ENCODE results near the gene DYRK1B.

Gene DYRK1B

DNA sequence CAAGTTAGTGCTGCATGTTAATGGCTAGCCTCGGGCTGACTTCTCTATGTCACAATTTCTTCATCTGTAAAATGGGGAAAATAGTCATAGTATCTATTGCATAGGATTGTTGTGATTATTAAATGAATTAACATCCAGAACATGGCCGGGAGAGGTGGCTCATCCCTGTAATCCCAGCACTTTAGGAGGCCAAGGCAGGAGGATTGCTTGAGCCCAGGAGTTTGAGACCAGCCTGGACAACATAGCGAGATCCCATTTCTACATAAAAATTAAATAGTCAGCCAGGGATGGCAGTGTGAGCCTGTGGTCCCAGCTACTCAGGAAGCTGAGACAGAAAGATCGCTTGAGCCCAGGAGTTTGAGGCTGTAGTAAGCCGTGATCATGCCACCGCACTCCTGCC, 34.0 kb upstream of the DYRK1B start:
- Histone ChIP-seq H3K4ac (ENCODE audit: low read length) (no peak overlapping the region), H4K8ac (ENCODE audit: low read depth, low read length) (no peak overlapping the region), H3K14ac (ENCODE audit: low read length) (no peak overlapping the region), H2BK120ac (ENCODE audit: low read depth, low read length) (no peak overlapping the region), H3K23ac (ENCODE audit: low read depth, low read length, poor library complexity) (no peak overlapping the region), H3K18ac (ENCODE audit: low read length) (no peak overlapping the region), H3K4me3 (ENCODE audit: low read length in 2 of 2) (no peak overlapping the region), H3K27me3 (ENCODE audit: control insufficient read depth in 3 of 3, insufficient read depth in 3 of 3, low read depth in 1 of 3, low read length in 3 of 3) (peaks cover 0 to 8% (median 0%) of the 10 kb centered on the region in 3 experiments), H3K4me1 (ENCODE audit: control insufficient read depth in 2 of 2, insufficient read depth in 1 of 2, low read depth in 1 of 2, low read length in 2 of 2) (peaks cover 0 to 5% of the 10 kb centered on the region in 2 donors), H2AK5ac (ENCODE audit: low read depth, low read length) (no peak overlapping the region), H3K79me1 (ENCODE audit: low read depth, low read length) (no peaks in the 10 kb centered on the region), H3K36me3 (replicated peaks in 1 of 2; ENCODE audit: control insufficient read depth in 2 of 2, insufficient read depth in 2 of 2, low read length in 2 of 2) (no peaks in the 10 kb centered on the region), H3K27ac (replicated peaks; ENCODE audit: low read length) (no peak overlapping the region), H3K9me3 (replicated peaks in 1 of 2; ENCODE audit: control insufficient read depth in 2 of 2, insufficient read depth in 1 of 2, low read depth in 1 of 2, low read length in 2 of 2) (no peaks in the 10 kb centered on the region), H3K4me2 (ENCODE audit: insufficient read depth, low read length, poor library complexity, severe bottlenecking) (no peak overlapping the region), H4K91ac (ENCODE audit: low read depth, low read length, poor library complexity) (no peak overlapping the region), H3K9ac (ENCODE audit: low read depth, low read length, poor library complexity) (no peak overlapping the region), H2BK15ac (ENCODE audit: low read length) (no peak overlapping the region), H2AFZ (ENCODE audit: low read length) (no peak overlapping the region), H2BK5ac (ENCODE audit: low read length) (no peak overlapping the region), H2BK12ac (ENCODE audit: low read length) (no peak overlapping the region)
- DNase-seq (ENCODE audit: low spot score), result no peak
- whole genome bisulfite sequencing, 2 donors (ENCODE audit: extremely low coverage in 2 of 2, insufficient read length in 2 of 2, insufficient replicate concordance in 1 of 2), result no CpG with 5 or more reads among the region's 6 CpGs

DNA sequence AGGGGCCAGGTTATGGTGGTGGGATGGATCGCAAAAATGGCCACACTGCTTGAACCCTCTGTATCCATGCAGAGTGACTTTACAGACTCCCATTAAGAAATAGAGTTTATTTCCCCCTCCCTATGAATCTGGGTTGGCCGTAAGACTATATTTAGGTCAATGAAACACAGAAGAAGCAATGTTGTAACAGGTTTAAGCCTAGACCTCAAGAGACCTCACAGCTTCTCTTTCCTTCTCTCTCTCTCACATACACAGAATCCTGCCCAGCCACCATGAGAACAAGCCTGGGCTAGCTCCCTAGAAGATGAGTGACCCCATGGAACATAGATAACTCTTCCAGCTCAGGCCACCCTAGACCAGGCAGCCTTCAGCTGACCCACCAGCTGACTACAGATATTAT, 33.2 kb upstream of the DYRK1B start:
- no peak overlapping the region for H2BK15ac ChIP-seq (ENCODE audit: low read length)
- H3K4ac ChIP-seq (ENCODE audit: low read length), result no peak overlapping the region
- no peak overlapping the region for H4K8ac ChIP-seq (ENCODE audit: low read depth, low read length)
- H3K36me3 ChIP-seq (replicated peaks in 1 of 2; ENCODE audit: control insufficient read depth in 2 of 2, insufficient read depth in 2 of 2, low read length in 2 of 2), result no peaks in the 10 kb centered on the region
- peak overlapping the region; percentile 1 for H3K23ac ChIP-seq (ENCODE audit: low read depth, low read length, poor library complexity)
- H3K4me1 ChIP-seq (ENCODE audit: control insufficient read depth in 2 of 2, insufficient read depth in 1 of 2, low read depth in 1 of 2, low read length in 2 of 2), result peaks cover 0 to 5% of the 10 kb centered on the region in 2 donors
- no peak overlapping the region for H3K27ac ChIP-seq (replicated peaks; ENCODE audit: low read length)
- no peak overlapping the region for H2BK120ac ChIP-seq (ENCODE audit: low read depth, low read length)
- H3K4me2 ChIP-seq (ENCODE audit: insufficient read depth, low read length, poor library complexity, severe bottlenecking), result no peak overlapping the region
- H3K9ac ChIP-seq (ENCODE audit: low read depth, low read length, poor library complexity), result no peak overlapping the region
- no peak overlapping the region for H3K4me3 ChIP-seq (ENCODE audit: low read length in 2 of 2)
- WGBS, 2 donors (ENCODE audit: extremely low coverage in 2 of 2, insufficient read length in 2 of 2, insufficient replicate concordance in 1 of 2), result no CpG with 5 or more reads among the region's 2 CpGs
- H2BK12ac ChIP-seq (ENCODE audit: low read length), result no peak overlapping the region
- no peak overlapping the region for H4K91ac ChIP-seq (ENCODE audit: low read depth, low read length, poor library complexity)
- H2AFZ ChIP-seq (ENCODE audit: low read length), result no peak overlapping the region
- H3K18ac ChIP-seq (ENCODE audit: low read length), result no peak overlapping the region
- H3K79me1 ChIP-seq (ENCODE audit: low read depth, low read length), result no peaks in the 10 kb centered on the region
- no peak for DNase-seq (ENCODE audit: low spot score)
- H2BK5ac ChIP-seq (ENCODE audit: low read length), result no peak overlapping the region
- peak overlapping the region; percentile 47 for H3K14ac ChIP-seq (ENCODE audit: low read length)
- no peak overlapping the region for H2AK5ac ChIP-seq (ENCODE audit: low read depth, low read length)
- no peaks in the 10 kb centered on the region for H3K9me3 ChIP-seq (replicated peaks in 1 of 2; ENCODE audit: control insufficient read depth in 2 of 2, insufficient read depth in 1 of 2, low read depth in 1 of 2, low read length in 2 of 2)
- peaks cover 0 to 8% (median 0%) of the 10 kb centered on the region in 3 experiments for H3K27me3 ChIP-seq (ENCODE audit: control insufficient read depth in 3 of 3, insufficient read depth in 3 of 3, low read depth in 1 of 3, low read length in 3 of 3)

DNA sequence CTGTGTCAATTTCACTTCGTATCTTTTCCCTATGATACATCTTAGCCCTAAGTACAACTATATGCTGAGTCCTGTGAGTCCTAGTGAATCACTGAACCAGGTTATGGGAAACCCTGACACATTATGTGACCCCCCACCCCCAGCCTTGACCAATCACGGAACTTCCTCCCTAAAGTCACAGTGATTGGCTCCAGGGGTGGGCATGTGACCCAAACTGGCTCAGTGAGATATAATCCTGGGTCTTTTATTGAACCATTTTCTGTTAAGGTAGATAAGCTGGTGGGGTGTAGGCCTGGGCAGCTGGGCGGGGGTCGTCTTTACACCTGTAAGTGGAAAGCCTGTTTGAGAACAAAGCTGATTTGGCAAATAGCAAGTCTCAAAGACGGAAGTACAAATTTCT, 32.0 kb upstream of the DYRK1B start:
- no peak overlapping the region for H4K8ac ChIP-seq (ENCODE audit: low read depth, low read length)
- no peak overlapping the region for H3K23ac ChIP-seq (ENCODE audit: low read depth, low read length, poor library complexity)
- no peak overlapping the region for H3K27ac ChIP-seq (replicated peaks; ENCODE audit: low read length)
- H3K36me3 ChIP-seq (replicated peaks in 1 of 2; ENCODE audit: control insufficient read depth in 2 of 2, insufficient read depth in 2 of 2, low read length in 2 of 2), result no peaks in the 10 kb centered on the region
- no peak overlapping the region for H3K4me3 ChIP-seq (ENCODE audit: low read length in 2 of 2)
- no peak overlapping the region for H4K91ac ChIP-seq (ENCODE audit: low read depth, low read length, poor library complexity)
- H3K4me1 ChIP-seq (ENCODE audit: control insufficient read depth in 2 of 2, insufficient read depth in 1 of 2, low read depth in 1 of 2, low read length in 2 of 2), result peaks cover 0 to 5% of the 10 kb centered on the region in 2 donors
- peaks cover 0 to 8% (median 0%) of the 10 kb centered on the region in 3 experiments for H3K27me3 ChIP-seq (ENCODE audit: control insufficient read depth in 3 of 3, insufficient read depth in 3 of 3, low read depth in 1 of 3, low read length in 3 of 3)
- no peak overlapping the region for H2AK5ac ChIP-seq (ENCODE audit: low read depth, low read length)
- no peak overlapping the region for H3K4ac ChIP-seq (ENCODE audit: low read length)
- H3K9me3 ChIP-seq (replicated peaks in 1 of 2; ENCODE audit: control insufficient read depth in 2 of 2, insufficient read depth in 1 of 2, low read depth in 1 of 2, low read length in 2 of 2), result no peaks in the 10 kb centered on the region
- no peak overlapping the region for H3K9ac ChIP-seq (ENCODE audit: low read depth, low read length, poor library complexity)
- H3K18ac ChIP-seq (ENCODE audit: low read length), result no peak overlapping the region
- H2BK120ac ChIP-seq (ENCODE audit: low read depth, low read length), result no peak overlapping the region
- H3K14ac ChIP-seq (ENCODE audit: low read length), result no peak overlapping the region
- no peak overlapping the region for H2BK12ac ChIP-seq (ENCODE audit: low read length)
- DNase-seq (ENCODE audit: low spot score), result no peak
- no peaks in the 10 kb centered on the region for H3K79me1 ChIP-seq (ENCODE audit: low read depth, low read length)
- H2AFZ ChIP-seq (ENCODE audit: low read length), result no peak overlapping the region
- no peak overlapping the region for H2BK15ac ChIP-seq (ENCODE audit: low read length)
- H3K4me2 ChIP-seq (ENCODE audit: insufficient read depth, low read length, poor library complexity, severe bottlenecking), result no peak overlapping the region
- no peak overlapping the region for H2BK5ac ChIP-seq (ENCODE audit: low read length)
- WGBS, 2 donors (ENCODE audit: extremely low coverage in 2 of 2, insufficient read length in 2 of 2, insufficient replicate concordance in 1 of 2), result no CpG with 5 or more reads among the region's 5 CpGs

DNA sequence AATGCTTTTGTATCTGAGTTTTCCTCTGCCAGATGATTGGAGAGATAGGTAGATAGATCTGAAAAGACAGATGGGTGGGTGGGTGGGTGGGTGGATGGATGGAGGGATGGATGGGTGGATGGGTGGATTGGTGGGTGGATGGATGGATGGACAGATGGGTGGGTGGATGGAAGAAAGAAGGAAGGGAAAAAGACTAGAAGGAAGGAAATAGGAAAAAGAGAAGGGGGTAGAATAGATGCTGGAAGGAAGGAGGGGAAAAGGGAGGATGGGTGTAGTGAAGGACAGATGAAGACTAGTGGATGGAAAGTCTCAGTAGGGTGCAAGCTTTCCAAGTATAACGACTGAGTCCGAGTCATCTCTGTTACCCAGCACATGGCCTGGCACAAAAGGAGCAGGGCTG, 31.2 kb upstream of the DYRK1B start:
- Histone ChIP-seq H3K4ac (ENCODE audit: low read length) (no peak overlapping the region), H4K8ac (ENCODE audit: low read depth, low read length) (no peak overlapping the region), H2BK12ac (ENCODE audit: low read length) (no peak overlapping the region), H3K27ac (replicated peaks; ENCODE audit: low read length) (no peak overlapping the region), H3K4me2 (ENCODE audit: insufficient read depth, low read length, poor library complexity, severe bottlenecking) (no peak overlapping the region), H3K36me3 (replicated peaks in 1 of 2; ENCODE audit: control insufficient read depth in 2 of 2, insufficient read depth in 2 of 2, low read length in 2 of 2) (no peaks in the 10 kb centered on the region), H3K4me3 (ENCODE audit: low read length in 2 of 2) (no peak overlapping the region), H3K9ac (ENCODE audit: low read depth, low read length, poor library complexity) (no peak overlapping the region), H2BK15ac (ENCODE audit: low read length) (no peak overlapping the region), H3K14ac (ENCODE audit: low read length) (no peak overlapping the region), H2AK5ac (ENCODE audit: low read depth, low read length) (no peak overlapping the region), H3K9me3 (replicated peaks in 1 of 2; ENCODE audit: control insufficient read depth in 2 of 2, insufficient read depth in 1 of 2, low read depth in 1 of 2, low read length in 2 of 2) (no peaks in the 10 kb centered on the region), H3K27me3 (ENCODE audit: control insufficient read depth in 3 of 3, insufficient read depth in 3 of 3, low read depth in 1 of 3, low read length in 3 of 3) (peaks cover 0 to 8% (median 0%) of the 10 kb centered on the region in 3 experiments), H2BK5ac (ENCODE audit: low read length) (no peak overlapping the region), H2BK120ac (ENCODE audit: low read depth, low read length) (no peak overlapping the region), H3K18ac (ENCODE audit: low read length) (no peak overlapping the region), H4K91ac (ENCODE audit: low read depth, low read length, poor library complexity) (no peak overlapping the region), H2AFZ (ENCODE audit: low read length) (no peak overlapping the region), H3K4me1 (ENCODE audit: control insufficient read depth in 2 of 2, insufficient read depth in 1 of 2, low read depth in 1 of 2, low read length in 2 of 2) (peaks cover 0 to 3% of the 10 kb centered on the region in 2 donors), H3K23ac (ENCODE audit: low read depth, low read length, poor library complexity) (no peak overlapping the region), H3K79me1 (ENCODE audit: low read depth, low read length) (no peaks in the 10 kb centered on the region)
- WGBS, 2 donors (ENCODE audit: extremely low coverage in 2 of 2, insufficient read length in 2 of 2, insufficient replicate concordance in 1 of 2), result no CpG with 5 or more reads among the region's 2 CpGs
- DNase-seq (ENCODE audit: low spot score), result no peak
